IMR-90 (cell line): Measurements from ENCODE around the gene RNU1-3.
"Not testable (repeated sequence)": the region's sequence is repeated elsewhere in the genome, so short reads cannot be mapped to it uniquely, and the experiment has no call there.

Source experiments
- BHLHE40 ChIP-seq: fragments of 150-350 bp; IDR thresholded peaks from 2 replicates; pipeline ENCODE4 v1.6.1; 2016; ENCODE audit warnings: mild to moderate bottlenecking, low read depth, low read length
- CEBPB ChIP-seq: IDR thresholded peaks from 2 replicates; pipeline ENCODE4 v1.6.1; 2012; ENCODE audit warnings: low read depth, low read length, improper control_type of control experiment
- FOS ChIP-seq: fragments of 150-350 bp; IDR thresholded peaks from 2 replicates; pipeline ENCODE4 v1.6.1; 2016; ENCODE audit warnings: low read depth, low read length
- MAFK ChIP-seq: IDR thresholded peaks from 2 replicates; pipeline ENCODE4 v1.6.1; 2012; ENCODE audit warnings: low read depth, low read length, improper control_type of control experiment
- MXI1 ChIP-seq: IDR thresholded peaks from 2 replicates; pipeline ENCODE4 v1.6.1; 2012; ENCODE audit warnings: low read depth, mild to moderate bottlenecking, low read length, moderate library complexity, borderline replicate concordance
- NFE2L2 ChIP-seq: fragments of 150-350 bp; IDR thresholded peaks from 2 replicates; pipeline ENCODE4 v1.6.1; 2016; ENCODE audit warnings: low read depth, mild to moderate bottlenecking, low read length
- POLR2A ChIP-seq: IDR thresholded peaks from 2 replicates; pipeline ENCODE4 v1.6.1; 2012; ENCODE audit warnings: mild to moderate bottlenecking, low read depth, low read length
- RAD21 ChIP-seq: IDR thresholded peaks from 2 replicates; pipeline ENCODE4 v1.6.1; 2012; ENCODE audit warnings: low read length, improper control_type of control experiment
- RCOR1 ChIP-seq: IDR thresholded peaks from 2 replicates; pipeline ENCODE4 v1.6.1; 2012; ENCODE audit warnings: mild to moderate bottlenecking, low read length, improper control_type of control experiment; ENCODE audit not compliant: insufficient replicate concordance
- RFX5 ChIP-seq: IDR thresholded peaks from 2 replicates; pipeline ENCODE4 v1.8.0; 2012; ENCODE audit warnings: low read depth, mild to moderate bottlenecking, low read length, moderate library complexity
- SMC3 ChIP-seq: fragments of 150-350 bp; IDR thresholded peaks from 2 replicates; pipeline ENCODE4 v1.6.1; 2016; ENCODE audit warnings: low read depth, mild to moderate bottlenecking, antibody characterized with exemption, low read length, moderate library complexity
- TF ChIP-seq, protein P1 (sequence below): fragments of 150-350 bp; IDR thresholded peaks from 2 replicates; pipeline ENCODE4 v1.6.1; 2017; ENCODE audit warnings: mild to moderate bottlenecking, antibody characterized with exemption, low read length, low read depth
- TF ChIP-seq, protein P2 (sequence below): conservative IDR thresholded peaks from 2 replicates; pipeline ENCODE4 v1.5.1; 2012; ENCODE audit warnings: mild to moderate bottlenecking, low read depth, low read length, improper control_type of control experiment
- TF ChIP-seq, protein P3 (sequence below): fragments of 150-350 bp; IDR thresholded peaks from 2 replicates; pipeline ENCODE4 v1.6.1; 2016; ENCODE audit warnings: low read depth, mild to moderate bottlenecking, low read length, moderate library complexity, borderline replicate concordance

DNA sequence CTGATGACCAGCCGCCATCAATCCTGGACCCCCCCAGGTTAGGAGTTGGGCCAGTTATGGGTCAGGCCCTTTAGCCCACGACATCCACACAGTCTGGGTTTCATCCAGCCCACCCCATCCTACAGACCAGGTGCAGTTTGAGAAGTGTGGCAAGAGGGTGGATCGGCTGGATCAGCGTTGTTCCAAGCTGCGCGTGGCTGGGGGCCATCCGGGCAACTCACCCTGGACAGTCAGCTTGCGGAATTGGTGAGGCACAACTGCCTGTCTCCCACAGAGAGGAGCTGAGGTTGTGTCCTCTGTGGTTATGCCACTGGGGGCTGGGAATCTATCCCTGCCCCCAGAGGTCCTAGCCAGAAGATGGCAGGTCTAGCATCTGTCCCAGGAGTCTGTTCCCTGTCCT, 18.0 kb downstream of the RNU1-3 start:
- TF ChIP-seq RCOR1, CEBPB, POLR2A, FOS, SMC3, MAFK, RAD21, RFX5, MXI1, BHLHE40, NFE2L2: not testable (repeated sequence)
- TF ChIP-seq, protein P1, sequence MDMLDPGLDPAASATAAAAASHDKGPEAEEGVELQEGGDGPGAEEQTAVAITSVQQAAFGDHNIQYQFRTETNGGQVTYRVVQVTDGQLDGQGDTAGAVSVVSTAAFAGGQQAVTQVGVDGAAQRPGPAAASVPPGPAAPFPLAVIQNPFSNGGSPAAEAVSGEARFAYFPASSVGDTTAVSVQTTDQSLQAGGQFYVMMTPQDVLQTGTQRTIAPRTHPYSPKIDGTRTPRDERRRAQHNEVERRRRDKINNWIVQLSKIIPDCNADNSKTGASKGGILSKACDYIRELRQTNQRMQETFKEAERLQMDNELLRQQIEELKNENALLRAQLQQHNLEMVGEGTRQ, result not testable (repeated sequence)
- TF ChIP-seq, protein P2, sequence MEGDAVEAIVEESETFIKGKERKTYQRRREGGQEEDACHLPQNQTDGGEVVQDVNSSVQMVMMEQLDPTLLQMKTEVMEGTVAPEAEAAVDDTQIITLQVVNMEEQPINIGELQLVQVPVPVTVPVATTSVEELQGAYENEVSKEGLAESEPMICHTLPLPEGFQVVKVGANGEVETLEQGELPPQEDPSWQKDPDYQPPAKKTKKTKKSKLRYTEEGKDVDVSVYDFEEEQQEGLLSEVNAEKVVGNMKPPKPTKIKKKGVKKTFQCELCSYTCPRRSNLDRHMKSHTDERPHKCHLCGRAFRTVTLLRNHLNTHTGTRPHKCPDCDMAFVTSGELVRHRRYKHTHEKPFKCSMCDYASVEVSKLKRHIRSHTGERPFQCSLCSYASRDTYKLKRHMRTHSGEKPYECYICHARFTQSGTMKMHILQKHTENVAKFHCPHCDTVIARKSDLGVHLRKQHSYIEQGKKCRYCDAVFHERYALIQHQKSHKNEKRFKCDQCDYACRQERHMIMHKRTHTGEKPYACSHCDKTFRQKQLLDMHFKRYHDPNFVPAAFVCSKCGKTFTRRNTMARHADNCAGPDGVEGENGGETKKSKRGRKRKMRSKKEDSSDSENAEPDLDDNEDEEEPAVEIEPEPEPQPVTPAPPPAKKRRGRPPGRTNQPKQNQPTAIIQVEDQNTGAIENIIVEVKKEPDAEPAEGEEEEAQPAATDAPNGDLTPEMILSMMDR, result not testable (repeated sequence)
- TF ChIP-seq, protein P3, sequence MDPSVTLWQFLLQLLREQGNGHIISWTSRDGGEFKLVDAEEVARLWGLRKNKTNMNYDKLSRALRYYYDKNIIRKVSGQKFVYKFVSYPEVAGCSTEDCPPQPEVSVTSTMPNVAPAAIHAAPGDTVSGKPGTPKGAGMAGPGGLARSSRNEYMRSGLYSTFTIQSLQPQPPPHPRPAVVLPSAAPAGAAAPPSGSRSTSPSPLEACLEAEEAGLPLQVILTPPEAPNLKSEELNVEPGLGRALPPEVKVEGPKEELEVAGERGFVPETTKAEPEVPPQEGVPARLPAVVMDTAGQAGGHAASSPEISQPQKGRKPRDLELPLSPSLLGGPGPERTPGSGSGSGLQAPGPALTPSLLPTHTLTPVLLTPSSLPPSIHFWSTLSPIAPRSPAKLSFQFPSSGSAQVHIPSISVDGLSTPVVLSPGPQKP, result not testable (repeated sequence)
